Vagina (tissue), 2 donors: ENCODE measurements around the gene PHYHIPL.

ENCODE experiments used
- CTCF ChIP-seq, 3 experiments: fragments of 450-650 bp in 2 of 3; fragments of 200-600 bp in 1 of 3; sonication (generic) in 1 of 3; IDR thresholded peaks; one replicate each; pipeline ENCODE4 v1.5.1; 2017 to 2019; ENCODE audit warnings: antibody characterized with exemption in 3 of 3, mild to moderate bottlenecking in 2 of 3, moderate library complexity in 2 of 3
- POLR2A ChIP-seq, 2 donors: fragments of 450-650 bp; IDR thresholded peaks; one replicate each; pipeline ENCODE4 v1.6.1; 2017; ENCODE audit warnings: antibody characterized with exemption in 2 of 2, mild to moderate bottlenecking in 2 of 2, moderate library complexity in 2 of 2

GRCh38 chr10:59155556-59155955, 20.9 kb upstream of the PHYHIPL start:
- TF ChIP-seq CTCF (IDR thresholded peaks at IDR 0.05) (no peak), POLR2A (IDR thresholded peaks at IDR 0.05) (no peak)
